ENCODE data around the gene PPP1R14C.

The PPP1R14C gene

DNA sequence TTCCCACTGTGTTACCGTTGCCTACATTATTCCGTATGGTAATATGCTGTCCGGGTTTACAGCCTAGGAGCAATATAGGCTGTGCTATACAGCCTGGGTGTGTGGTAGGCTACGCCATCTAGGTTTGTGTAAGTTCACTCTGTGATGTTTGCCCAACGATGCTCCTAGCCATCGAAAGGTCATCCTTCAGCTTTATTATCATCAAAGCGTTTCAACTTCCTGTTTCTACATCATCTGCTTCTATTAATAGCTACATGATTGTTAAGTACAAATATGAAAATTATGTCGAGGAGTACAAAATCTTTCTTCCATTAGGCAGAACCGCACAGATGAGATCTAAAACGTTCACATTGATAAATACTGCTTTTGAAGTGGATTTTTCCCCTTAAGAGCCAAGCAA is 69.9 kb downstream of the PPP1R14C start:
- ChIA-PET CTCF (interaction anchor here (1.3 kb wide), 1 partner anchor 132 kb away, joined by 3 read pairs; no protein-coding TSS in a partner anchor), POLR2A (no interaction called here)
- H3K36me3 ChIP-seq (ENCODE audit: control insufficient read depth in 4 of 4, insufficient read depth in 4 of 4, low read length in 3 of 4) = no peaks in the 10 kb centered on the region
- H3K4me1 ChIP-seq (ENCODE audit: control extremely low read depth in 1 of 4, control insufficient read depth in 4 of 4, insufficient read depth in 4 of 4, low read length in 3 of 4) = no peaks in the 10 kb centered on the region
- no peak overlapping the region for H3K27ac ChIP-seq (ENCODE audit: insufficient read depth in 1 of 2, low read depth in 1 of 2, low read length in 2 of 2, poor library complexity in 1 of 2, severe bottlenecking in 2 of 2)
- WGBS (ENCODE audit: insufficient coverage) = 95% methylated on average over 4 of the region's 10 CpGs
- DNase-seq = no peak
- H3K9me3 ChIP-seq (ENCODE audit: control extremely low read depth in 1 of 5, control insufficient read depth in 4 of 5, insufficient read depth in 2 of 5, low read depth in 1 of 5, low read length in 4 of 5) = no peaks in the 10 kb centered on the region
- H3K4me3 ChIP-seq (ENCODE audit: control insufficient read depth in 1 of 7, extremely low read depth in 1 of 7, insufficient read depth in 4 of 7, low read depth in 2 of 7, low read length in 6 of 7) = no peak overlapping the region
- peaks cover 0 to 6% (median 0%) of the 10 kb centered on the region in 5 experiments for H3K27me3 ChIP-seq (replicated peaks in 2 of 5; ENCODE audit: control insufficient read depth in 4 of 5, insufficient read depth in 5 of 5, low read length in 4 of 5)

GRCh38 chr6:150213301-150213700 is 70.5 kb downstream of the PPP1R14C start:
- H3K27me3 ChIP-seq (replicated peaks in 2 of 5; ENCODE audit: control insufficient read depth in 4 of 5, insufficient read depth in 5 of 5, low read length in 4 of 5) = peaks cover 0 to 6% (median 0%) of the 10 kb centered on the region in 5 experiments
- H3K4me1 ChIP-seq (ENCODE audit: control extremely low read depth in 1 of 4, control insufficient read depth in 4 of 4, insufficient read depth in 4 of 4, low read length in 3 of 4) = no peaks in the 10 kb centered on the region
- no peaks in the 10 kb centered on the region for H3K36me3 ChIP-seq (ENCODE audit: control insufficient read depth in 4 of 4, insufficient read depth in 4 of 4, low read length in 3 of 4)
- no peak for DNase-seq
- POLR2A ChIA-PET = no interaction called here
- no peaks in the 10 kb centered on the region for H3K9me3 ChIP-seq (ENCODE audit: control extremely low read depth in 1 of 5, control insufficient read depth in 4 of 5, insufficient read depth in 2 of 5, low read depth in 1 of 5, low read length in 4 of 5)
- H3K27ac ChIP-seq (ENCODE audit: insufficient read depth in 1 of 2, low read depth in 1 of 2, low read length in 2 of 2, poor library complexity in 1 of 2, severe bottlenecking in 2 of 2) = no peak overlapping the region
- CTCF ChIA-PET = interaction anchor here (1.3 kb wide), 1 partner anchor 132 kb away, joined by 3 read pairs; no protein-coding TSS in a partner anchor
- H3K4me3 ChIP-seq (ENCODE audit: control insufficient read depth in 1 of 7, extremely low read depth in 1 of 7, insufficient read depth in 4 of 7, low read depth in 2 of 7, low read length in 6 of 7) = no peak overlapping the region
- WGBS (ENCODE audit: insufficient coverage) = 89% methylated on average over 1 of the region's 1 CpG

DNA sequence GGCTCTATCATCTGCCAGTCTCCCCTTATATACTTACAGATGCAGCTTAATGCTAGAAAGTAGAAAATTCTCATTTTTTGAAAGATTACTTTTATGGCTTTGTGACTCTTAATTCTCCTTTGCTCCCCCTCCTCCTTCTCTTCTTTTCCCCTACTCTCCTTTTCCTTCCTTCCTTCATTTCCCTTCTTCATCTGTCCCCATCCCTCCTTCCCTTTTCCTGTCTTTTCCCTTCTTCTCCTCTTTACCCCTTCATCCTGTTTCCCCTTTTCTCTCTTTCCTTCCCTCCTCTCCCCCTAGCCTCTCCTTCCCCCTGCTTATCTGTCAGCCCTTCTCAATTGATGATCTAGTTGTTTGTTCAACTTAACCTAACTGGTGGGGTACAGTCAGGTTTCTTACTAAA is 71.5 kb downstream of the PPP1R14C start:
- no peaks in the 10 kb centered on the region for H3K36me3 ChIP-seq (ENCODE audit: control insufficient read depth in 4 of 4, insufficient read depth in 4 of 4, low read length in 3 of 4)
- CTCF ChIA-PET = interaction anchor here (0.7 kb wide), 1 partner anchor 9 kb away, joined by 3 read pairs; no protein-coding TSS in a partner anchor
- peaks cover 0 to 6% (median 0%) of the 10 kb centered on the region in 5 experiments for H3K27me3 ChIP-seq (replicated peaks in 2 of 5; ENCODE audit: control insufficient read depth in 4 of 5, insufficient read depth in 5 of 5, low read length in 4 of 5)
- no peak overlapping the region for H3K27ac ChIP-seq (ENCODE audit: insufficient read depth in 1 of 2, low read depth in 1 of 2, low read length in 2 of 2, poor library complexity in 1 of 2, severe bottlenecking in 2 of 2)
- DNase-seq = no peak
- H3K9me3 ChIP-seq (ENCODE audit: control extremely low read depth in 1 of 5, control insufficient read depth in 4 of 5, insufficient read depth in 2 of 5, low read depth in 1 of 5, low read length in 4 of 5) = no peaks in the 10 kb centered on the region
- H3K4me3 ChIP-seq (ENCODE audit: control insufficient read depth in 1 of 7, extremely low read depth in 1 of 7, insufficient read depth in 4 of 7, low read depth in 2 of 7, low read length in 6 of 7) = no peak overlapping the region
- POLR2A ChIA-PET = no interaction called here
- H3K4me1 ChIP-seq (ENCODE audit: control extremely low read depth in 1 of 4, control insufficient read depth in 4 of 4, insufficient read depth in 4 of 4, low read length in 3 of 4) = no peaks in the 10 kb centered on the region

DNA sequence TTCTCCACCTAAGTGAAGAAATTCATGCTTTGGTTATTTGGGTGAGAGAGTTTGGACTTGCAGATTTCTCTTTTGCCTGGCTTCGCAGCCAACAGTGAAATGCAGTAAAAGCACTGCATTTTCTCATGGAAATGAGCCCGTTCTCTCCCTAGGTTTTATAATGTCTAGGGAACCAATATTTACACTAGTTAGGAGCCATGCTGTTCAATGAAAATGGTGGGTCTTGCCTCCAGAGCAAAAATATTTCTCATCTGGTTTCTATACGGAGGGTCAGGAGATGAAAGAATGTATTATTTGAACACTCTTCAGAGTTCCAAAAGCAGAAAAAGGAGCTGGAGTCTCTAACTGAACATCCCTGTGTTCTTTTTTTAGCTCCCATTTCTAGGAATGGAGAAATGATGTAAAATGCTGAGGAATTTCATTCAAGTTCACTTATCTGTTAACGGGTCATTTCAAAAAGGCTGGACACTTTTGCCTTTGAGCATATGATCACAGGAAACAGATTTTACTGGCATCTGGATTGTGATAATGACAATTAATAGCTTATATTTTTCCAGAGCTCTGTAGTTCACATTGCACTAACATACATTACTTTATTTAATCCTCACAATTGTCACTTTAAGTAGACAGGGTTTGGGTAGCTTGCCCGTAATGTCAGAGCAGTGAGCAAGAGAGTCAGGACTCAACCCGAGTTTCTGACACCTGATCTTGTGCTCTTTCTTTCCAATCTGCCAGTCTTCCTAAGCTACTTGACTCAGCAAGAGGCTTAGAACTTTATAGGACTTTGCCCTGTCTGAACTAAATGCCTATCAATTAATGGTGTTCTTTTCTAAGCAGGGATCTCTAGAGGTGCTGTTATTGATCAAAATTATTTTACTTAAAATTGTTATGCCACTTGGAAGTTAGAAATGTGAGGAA is 78.0 kb downstream of the PPP1R14C start:
- Histone ChIP-seq H3K27ac (ENCODE audit: insufficient read depth in 1 of 2, low read depth in 1 of 2, low read length in 2 of 2, poor library complexity in 1 of 2, severe bottlenecking in 2 of 2) (no peak overlapping the region), H3K4me3 (ENCODE audit: control insufficient read depth in 1 of 7, extremely low read depth in 1 of 7, insufficient read depth in 4 of 7, low read depth in 2 of 7, low read length in 6 of 7) (no peak overlapping the region), H3K4me1 (ENCODE audit: control extremely low read depth in 1 of 4, control insufficient read depth in 4 of 4, insufficient read depth in 4 of 4, low read length in 3 of 4) (no peaks in the 10 kb centered on the region), H3K27me3 (replicated peaks in 2 of 5; ENCODE audit: control insufficient read depth in 4 of 5, insufficient read depth in 5 of 5, low read length in 4 of 5) (peaks cover 0 to 1% (median 0%) of the 10 kb centered on the region in 5 experiments), H3K9me3 (ENCODE audit: control extremely low read depth in 1 of 5, control insufficient read depth in 4 of 5, insufficient read depth in 2 of 5, low read depth in 1 of 5, low read length in 4 of 5) (peaks cover 0 to 1% (median 0%) of the 10 kb centered on the region in 5 experiments), H3K36me3 (ENCODE audit: control insufficient read depth in 4 of 4, insufficient read depth in 4 of 4, low read length in 3 of 4) (no peaks in the 10 kb centered on the region)
- ChIA-PET CTCF (no interaction called here), POLR2A (no interaction called here)
- DNase-seq = no peak
- WGBS (ENCODE audit: insufficient coverage) = 85% methylated on average over 3 of the region's 6 CpGs

GRCh38 chr6:150224820-150225219 is 82.0 kb downstream of the PPP1R14C start:
- DNase-seq = no peak
- H3K27ac ChIP-seq (ENCODE audit: insufficient read depth in 1 of 2, low read depth in 1 of 2, low read length in 2 of 2, poor library complexity in 1 of 2, severe bottlenecking in 2 of 2) = no peak overlapping the region
- H3K9me3 ChIP-seq (ENCODE audit: control extremely low read depth in 1 of 5, control insufficient read depth in 4 of 5, insufficient read depth in 2 of 5, low read depth in 1 of 5, low read length in 4 of 5) = peaks cover 0 to 1% (median 0%) of the 10 kb centered on the region in 5 experiments
- H3K27me3 ChIP-seq (replicated peaks in 2 of 5; ENCODE audit: control insufficient read depth in 4 of 5, insufficient read depth in 5 of 5, low read length in 4 of 5) = peaks cover 0 to 3% (median 0%) of the 10 kb centered on the region in 5 experiments
- H3K4me1 ChIP-seq (ENCODE audit: control extremely low read depth in 1 of 4, control insufficient read depth in 4 of 4, insufficient read depth in 4 of 4, low read length in 3 of 4) = no peaks in the 10 kb centered on the region
- no peak overlapping the region for H3K4me3 ChIP-seq (ENCODE audit: control insufficient read depth in 1 of 7, extremely low read depth in 1 of 7, insufficient read depth in 4 of 7, low read depth in 2 of 7, low read length in 6 of 7)
- WGBS (ENCODE audit: insufficient coverage) = 100% methylated on average over 3 of the region's 3 CpGs
- ChIA-PET CTCF (no interaction called here), POLR2A (no interaction called here)
- no peaks in the 10 kb centered on the region for H3K36me3 ChIP-seq (ENCODE audit: control insufficient read depth in 4 of 4, insufficient read depth in 4 of 4, low read length in 3 of 4)

DNA sequence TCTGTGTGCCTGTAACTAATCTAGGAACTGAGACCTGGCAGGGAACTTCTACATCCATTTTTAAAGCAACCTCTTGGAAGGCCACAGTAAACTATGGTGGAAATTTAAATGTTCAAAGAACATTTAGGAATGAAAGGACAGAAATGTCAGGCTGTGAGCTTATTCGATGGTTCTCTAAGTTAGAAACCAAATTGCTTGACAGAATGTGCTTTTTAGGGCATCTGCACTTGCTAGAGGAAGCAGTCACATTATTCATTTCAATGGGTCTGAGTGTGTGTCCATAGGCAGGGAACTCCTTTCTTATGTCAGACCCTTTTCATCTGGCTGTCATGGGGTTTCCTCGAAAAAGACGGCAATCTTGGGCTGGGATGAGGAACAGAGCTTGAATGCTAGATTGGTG is 84.4 kb downstream of the PPP1R14C start:
- ChIA-PET POLR2A (no interaction called here), CTCF (interaction anchor here (1.0 to 1.8 kb wide), 4 partner anchors 12 to 147 kb away, joined by 3 to 7 read pairs (median 4); no protein-coding TSS in a partner anchor)
- Histone ChIP-seq H3K27me3 (replicated peaks in 2 of 5; ENCODE audit: control insufficient read depth in 4 of 5, insufficient read depth in 5 of 5, low read length in 4 of 5) (peaks cover 0 to 3% (median 0%) of the 10 kb centered on the region in 5 experiments), H3K4me3 (ENCODE audit: control insufficient read depth in 1 of 7, extremely low read depth in 1 of 7, insufficient read depth in 4 of 7, low read depth in 2 of 7, low read length in 6 of 7) (no peak overlapping the region), H3K27ac (ENCODE audit: insufficient read depth in 1 of 2, low read depth in 1 of 2, low read length in 2 of 2, poor library complexity in 1 of 2, severe bottlenecking in 2 of 2) (no peak overlapping the region), H3K9me3 (ENCODE audit: control extremely low read depth in 1 of 5, control insufficient read depth in 4 of 5, insufficient read depth in 2 of 5, low read depth in 1 of 5, low read length in 4 of 5) (peaks cover 0 to 1% (median 0%) of the 10 kb centered on the region in 5 experiments), H3K4me1 (ENCODE audit: control extremely low read depth in 1 of 4, control insufficient read depth in 4 of 4, insufficient read depth in 4 of 4, low read length in 3 of 4) (no peaks in the 10 kb centered on the region), H3K36me3 (ENCODE audit: control insufficient read depth in 4 of 4, insufficient read depth in 4 of 4, low read length in 3 of 4) (no peaks in the 10 kb centered on the region)
- 100% methylated on average over 1 of the region's 3 CpGs for WGBS (ENCODE audit: insufficient coverage)
- DNase-seq = no peak

- DNase-seq = no peak
- H3K4me3 ChIP-seq (ENCODE audit: control insufficient read depth in 1 of 7, extremely low read depth in 1 of 7, insufficient read depth in 4 of 7, low read depth in 2 of 7, low read length in 6 of 7) = no peak overlapping the region
- peaks cover 0 to 4% (median 1%) of the 10 kb centered on the region in 5 experiments for H3K9me3 ChIP-seq (ENCODE audit: control extremely low read depth in 1 of 5, control insufficient read depth in 4 of 5, insufficient read depth in 2 of 5, low read depth in 1 of 5, low read length in 4 of 5)
- no peaks in the 10 kb centered on the region for H3K36me3 ChIP-seq (ENCODE audit: control insufficient read depth in 4 of 4, insufficient read depth in 4 of 4, low read length in 3 of 4)
- peaks cover 0 to 3% (median 0%) of the 10 kb centered on the region in 5 experiments for H3K27me3 ChIP-seq (replicated peaks in 2 of 5; ENCODE audit: control insufficient read depth in 4 of 5, insufficient read depth in 5 of 5, low read length in 4 of 5)
- ChIA-PET CTCF (interaction anchor here (1.0 to 1.8 kb wide), 4 partner anchors 11 to 148 kb away, joined by 3 to 7 read pairs (median 4); no protein-coding TSS in a partner anchor), POLR2A (no interaction called here)
- no peaks in the 10 kb centered on the region for H3K4me1 ChIP-seq (ENCODE audit: control extremely low read depth in 1 of 4, control insufficient read depth in 4 of 4, insufficient read depth in 4 of 4, low read length in 3 of 4)
- no peak overlapping the region for H3K27ac ChIP-seq (ENCODE audit: insufficient read depth in 1 of 2, low read depth in 1 of 2, low read length in 2 of 2, poor library complexity in 1 of 2, severe bottlenecking in 2 of 2)
- WGBS (ENCODE audit: insufficient coverage) = 94% methylated on average over 2 of the region's 5 CpGs
Measured at GRCh38 chr6:150228072-150228733, 85.4 kb downstream of the PPP1R14C start.

Data from common myeloid progenitor, CD34-positive (primary cell).